ENCODE measurements around the gene FBXO2. TPM values are rescaled to one million over a fixed set of nuclear protein-coding genes. Genes with fewer than 3 reads are reported as not detected.

Gene FBXO2
- total and polyA plus RNA-seq, 8 donors, result 25.3 to 75.6 (median 43.7) TPM

GRCh38 chr1:11648039-11648438, 6.2 kb downstream of the FBXO2 start:
- DNase-seq, result peak in 2 of 6 donors; percentile 53 to 70
- intact Hi-C loops (cut with DNase I), result loop anchor here in 2 of 3 donors (10.0 kb wide), 4 partner anchors 313 to 613 kb away; no protein-coding TSS in a partner anchor
- no peak for TF ChIP-seq CTCF (IDR thresholded peaks at IDR 0.05)
- Histone ChIP-seq H3K36me3 (no peaks in the 10 kb centered on the region), H3K9me3 (no peaks in the 10 kb centered on the region), H3K27me3 (no peaks in the 10 kb centered on the region), H3K4me1 (peaks cover 5 to 27% (median 20%) of the 10 kb centered on the region in 3 donors), H3K4me3 (no peak overlapping the region), H3K27ac (no peak overlapping the region)
- 41 to 51% methylated on average over 6 of the region's 6 CpGs for WGBS, 2 donors
- FAIRE-seq, result no peak
- ATAC-seq, result no peak

- FAIRE-seq (no peak), DNase-seq (peak in 1 of 6 donors; percentile 57)
These were observed 6.9 kb downstream of the FBXO2 start for GRCh38 chr1:11647333-11647732.

GRCh38 chr1:11646317-11646716, 7.9 kb downstream of the FBXO2 start:
- FAIRE-seq (no peak), DNase-seq (peak in 1 of 6 donors; percentile 60), ATAC-seq (no peak)
- H3K4me1 ChIP-seq, result peaks cover 5 to 23% (median 11%) of the 10 kb centered on the region in 3 donors
- intact Hi-C loops (cut with DNase I), result loop anchor here in 2 of 3 donors (10.0 kb wide), 4 partner anchors 312 to 612 kb away; no protein-coding TSS in a partner anchor
- no peaks in the 10 kb centered on the region for H3K27me3 ChIP-seq
- no peaks in the 10 kb centered on the region for H3K36me3 ChIP-seq
- H3K9me3 ChIP-seq, result no peaks in the 10 kb centered on the region
- WGBS, 2 donors, result 87 to 94% methylated on average over 8 to 9 of the region's 9 CpGs
- H3K27ac ChIP-seq, result no peak overlapping the region
- H3K4me3 ChIP-seq, result no peak overlapping the region
- TF ChIP-seq CTCF (IDR thresholded peaks at IDR 0.05), result no peak

More at GRCh38 chr1:11647333-11647732, 6.9 kb downstream of the FBXO2 start:
- H3K27me3 ChIP-seq, result no peaks in the 10 kb centered on the region
- 83% methylated on average over 7 of the region's 7 CpGs for WGBS, 2 donors
- ATAC-seq, result no peak
- no peaks in the 10 kb centered on the region for H3K9me3 ChIP-seq
- H3K27ac ChIP-seq, result no peak overlapping the region
- peaks cover 5 to 24% (median 17%) of the 10 kb centered on the region in 3 donors for H3K4me1 ChIP-seq
- TF ChIP-seq CTCF (IDR thresholded peaks at IDR 0.05), result no peak
- no peaks in the 10 kb centered on the region for H3K36me3 ChIP-seq
- H3K4me3 ChIP-seq, result no peak overlapping the region
- intact Hi-C loops (cut with DNase I), result loop anchor here in 2 of 3 donors (10.0 kb wide), 4 partner anchors 313 to 613 kb away; no protein-coding TSS in a partner anchor

- H3K27me3 ChIP-seq, result no peaks in the 10 kb centered on the region
- intact Hi-C loops (cut with DNase I), result loop anchor here in 2 of 3 donors (10.0 kb wide), 4 partner anchors 311 to 611 kb away; no protein-coding TSS in a partner anchor
- WGBS, 2 donors, result 37 to 44% methylated on average over 8 of the region's 8 CpGs
These were observed 8.5 kb downstream of the FBXO2 start for GRCh38 chr1:11645670-11646265.

More at GRCh38 chr1:11645670-11646265, 8.5 kb downstream of the FBXO2 start:
- DNase-seq (peak; percentile 60 to 93 (median 78)), FAIRE-seq (no peak), ATAC-seq (peak in 2 of 4 donors; percentile 32 to 37)
- no peaks in the 10 kb centered on the region for H3K9me3 ChIP-seq
- H3K4me3 ChIP-seq, result no peak overlapping the region
- peaks cover 5 to 17% (median 6%) of the 10 kb centered on the region in 3 donors for H3K4me1 ChIP-seq
- peak; percentile 54 to 72 (median 62) for TF ChIP-seq CTCF (IDR thresholded peaks at IDR 0.05)
- H3K36me3 ChIP-seq, result no peaks in the 10 kb centered on the region
- no peak overlapping the region for H3K27ac ChIP-seq

Measured in pancreas (tissue), 10 donors.